ENCODE results near the gene ZNF638.

DNA sequence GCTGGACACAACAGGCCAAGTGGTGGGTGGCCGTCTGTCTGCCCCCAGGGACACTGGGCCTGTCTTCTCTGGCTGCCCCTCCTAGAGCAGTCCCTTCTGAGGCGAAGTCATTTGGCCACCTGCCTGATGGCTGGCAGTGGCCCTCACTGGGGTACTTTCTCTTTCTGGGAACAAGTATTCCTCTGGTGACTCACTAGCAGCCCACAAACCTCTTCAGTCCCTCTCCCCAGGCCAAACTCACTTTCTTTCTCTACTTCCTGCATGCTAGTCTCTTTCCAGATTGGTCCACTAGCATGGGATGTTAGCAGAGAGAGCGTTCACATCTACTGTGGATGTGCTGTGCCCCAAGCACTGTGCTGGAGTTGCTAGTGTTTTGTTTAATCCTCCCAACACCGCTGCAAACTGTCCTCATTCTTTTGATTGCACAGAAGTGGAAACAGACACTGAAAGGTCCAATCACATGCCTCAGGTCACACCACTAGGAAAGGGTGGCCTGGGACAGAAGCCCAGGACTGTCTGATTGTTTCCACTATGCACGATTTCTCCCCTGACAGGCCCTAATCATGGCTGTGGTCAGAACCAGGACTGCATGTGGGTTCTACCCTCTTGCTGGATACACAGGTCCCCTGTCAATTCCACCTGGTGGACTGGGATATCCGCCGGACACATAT, 127.0 kb downstream of the ZNF638 start:
- TF ChIP-seq, protein P1, sequence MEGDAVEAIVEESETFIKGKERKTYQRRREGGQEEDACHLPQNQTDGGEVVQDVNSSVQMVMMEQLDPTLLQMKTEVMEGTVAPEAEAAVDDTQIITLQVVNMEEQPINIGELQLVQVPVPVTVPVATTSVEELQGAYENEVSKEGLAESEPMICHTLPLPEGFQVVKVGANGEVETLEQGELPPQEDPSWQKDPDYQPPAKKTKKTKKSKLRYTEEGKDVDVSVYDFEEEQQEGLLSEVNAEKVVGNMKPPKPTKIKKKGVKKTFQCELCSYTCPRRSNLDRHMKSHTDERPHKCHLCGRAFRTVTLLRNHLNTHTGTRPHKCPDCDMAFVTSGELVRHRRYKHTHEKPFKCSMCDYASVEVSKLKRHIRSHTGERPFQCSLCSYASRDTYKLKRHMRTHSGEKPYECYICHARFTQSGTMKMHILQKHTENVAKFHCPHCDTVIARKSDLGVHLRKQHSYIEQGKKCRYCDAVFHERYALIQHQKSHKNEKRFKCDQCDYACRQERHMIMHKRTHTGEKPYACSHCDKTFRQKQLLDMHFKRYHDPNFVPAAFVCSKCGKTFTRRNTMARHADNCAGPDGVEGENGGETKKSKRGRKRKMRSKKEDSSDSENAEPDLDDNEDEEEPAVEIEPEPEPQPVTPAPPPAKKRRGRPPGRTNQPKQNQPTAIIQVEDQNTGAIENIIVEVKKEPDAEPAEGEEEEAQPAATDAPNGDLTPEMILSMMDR (tag by site-specific recombination; IDR thresholded peaks at IDR 0.05) = no peak
- TF ChIP-seq, protein P2, sequence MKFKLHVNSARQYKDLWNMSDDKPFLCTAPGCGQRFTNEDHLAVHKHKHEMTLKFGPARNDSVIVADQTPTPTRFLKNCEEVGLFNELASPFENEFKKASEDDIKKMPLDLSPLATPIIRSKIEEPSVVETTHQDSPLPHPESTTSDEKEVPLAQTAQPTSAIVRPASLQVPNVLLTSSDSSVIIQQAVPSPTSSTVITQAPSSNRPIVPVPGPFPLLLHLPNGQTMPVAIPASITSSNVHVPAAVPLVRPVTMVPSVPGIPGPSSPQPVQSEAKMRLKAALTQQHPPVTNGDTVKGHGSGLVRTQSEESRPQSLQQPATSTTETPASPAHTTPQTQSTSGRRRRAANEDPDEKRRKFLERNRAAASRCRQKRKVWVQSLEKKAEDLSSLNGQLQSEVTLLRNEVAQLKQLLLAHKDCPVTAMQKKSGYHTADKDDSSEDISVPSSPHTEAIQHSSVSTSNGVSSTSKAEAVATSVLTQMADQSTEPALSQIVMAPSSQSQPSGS (tag by site-specific recombination; IDR thresholded peaks at IDR 0.05; ENCODE audit: low read depth) = no peak
- TF ChIP-seq ZNF2 (tag by site-specific recombination; IDR thresholded peaks at IDR 0.05) = no peak
- no peak for TF ChIP-seq GLIS1 (tag by site-specific recombination; IDR thresholded peaks at IDR 0.05)
- TF ChIP-seq, protein P3, sequence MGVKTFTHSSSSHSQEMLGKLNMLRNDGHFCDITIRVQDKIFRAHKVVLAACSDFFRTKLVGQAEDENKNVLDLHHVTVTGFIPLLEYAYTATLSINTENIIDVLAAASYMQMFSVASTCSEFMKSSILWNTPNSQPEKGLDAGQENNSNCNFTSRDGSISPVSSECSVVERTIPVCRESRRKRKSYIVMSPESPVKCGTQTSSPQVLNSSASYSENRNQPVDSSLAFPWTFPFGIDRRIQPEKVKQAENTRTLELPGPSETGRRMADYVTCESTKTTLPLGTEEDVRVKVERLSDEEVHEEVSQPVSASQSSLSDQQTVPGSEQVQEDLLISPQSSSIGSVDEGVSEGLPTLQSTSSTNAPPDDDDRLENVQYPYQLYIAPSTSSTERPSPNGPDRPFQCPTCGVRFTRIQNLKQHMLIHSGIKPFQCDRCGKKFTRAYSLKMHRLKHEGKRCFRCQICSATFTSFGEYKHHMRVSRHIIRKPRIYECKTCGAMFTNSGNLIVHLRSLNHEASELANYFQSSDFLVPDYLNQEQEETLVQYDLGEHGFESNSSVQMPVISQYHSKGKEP (tag by site-specific recombination; IDR thresholded peaks at IDR 0.05) = no peak
- TF ChIP-seq ZNF777 (tag by site-specific recombination; IDR thresholded peaks at IDR 0.05; ENCODE audit: borderline replicate concordance) = no peak
- TF ChIP-seq, protein P4, sequence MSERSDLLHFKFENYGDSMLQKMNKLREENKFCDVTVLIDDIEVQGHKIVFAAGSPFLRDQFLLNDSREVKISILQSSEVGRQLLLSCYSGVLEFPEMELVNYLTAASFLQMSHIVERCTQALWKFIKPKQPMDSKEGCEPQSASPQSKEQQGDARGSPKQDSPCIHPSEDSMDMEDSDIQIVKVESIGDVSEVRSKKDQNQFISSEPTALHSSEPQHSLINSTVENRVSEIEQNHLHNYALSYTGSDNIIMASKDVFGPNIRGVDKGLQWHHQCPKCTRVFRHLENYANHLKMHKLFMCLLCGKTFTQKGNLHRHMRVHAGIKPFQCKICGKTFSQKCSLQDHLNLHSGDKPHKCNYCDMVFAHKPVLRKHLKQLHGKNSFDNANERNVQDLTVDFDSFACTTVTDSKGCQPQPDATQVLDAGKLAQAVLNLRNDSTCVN (tag by site-specific recombination; optimal IDR thresholded peaks at IDR 0.05) = no peak
- no peak for TF ChIP-seq RBAK (tag by site-specific recombination; IDR thresholded peaks at IDR 0.05)
